Ishikawa (cell line): ENCODE measurements around the gene TRPM3.
A peak's percentile ranks its signal among the peaks of the same experiment; 100 is the strongest.

Source experiments
- CEBPB ChIP-seq: IDR thresholded peaks from 2 replicates; pipeline ENCODE4 v1.6.1; 2012
- CREB1 ChIP-seq: IDR thresholded peaks from 2 replicates; pipeline ENCODE4 v1.6.1; 2012; ENCODE audit warnings: low read depth
- EGR1 ChIP-seq: IDR thresholded peaks from 2 replicates; pipeline ENCODE4 v1.6.1; 2012
- EP300 ChIP-seq: IDR thresholded peaks from 2 replicates; pipeline ENCODE4 v1.6.1; 2012; ENCODE audit warnings: borderline replicate concordance
- FOXM1 ChIP-seq: IDR thresholded peaks from 2 replicates; pipeline ENCODE4 v1.6.1; 2012; ENCODE audit warnings: low read depth, borderline replicate concordance
- NFIC ChIP-seq: IDR thresholded peaks from 2 replicates; pipeline ENCODE4 v1.6.1; 2012
- RAD21 ChIP-seq: IDR thresholded peaks from 2 replicates; pipeline ENCODE4 v1.6.1; 2012; ENCODE audit warnings: low read depth
- TAF1 ChIP-seq: IDR thresholded peaks from 2 replicates; pipeline ENCODE4 v1.6.1; 2012; ENCODE audit warnings: low read depth, mild to moderate bottlenecking
- TCF12 ChIP-seq: IDR thresholded peaks from 2 replicates; pipeline ENCODE4 v1.6.1; 2012; ENCODE audit warnings: low read depth
- TEAD4 ChIP-seq: IDR thresholded peaks from 2 replicates; pipeline ENCODE4 v1.6.1; 2012
- YY1 ChIP-seq: IDR thresholded peaks from 2 replicates; pipeline ENCODE4 v1.6.1; 2012; ENCODE audit warnings: low read depth
- ZBTB7A ChIP-seq: IDR thresholded peaks from 2 replicates; pipeline ENCODE4 v1.6.1; 2012; ENCODE audit warnings: low read depth
- TF ChIP-seq, protein P1 (sequence below): IDR thresholded peaks from 2 replicates; pipeline ENCODE4 v1.6.1; 2012
- TF ChIP-seq, protein P2 (sequence below): IDR thresholded peaks from 2 replicates; pipeline ENCODE4 v1.6.1; 2012; ENCODE audit warnings: low read depth, mild to moderate bottlenecking
- TF ChIP-seq, protein P3 (sequence below): IDR thresholded peaks from 2 replicates; pipeline ENCODE4 v1.6.1; 2012

The TRPM3 gene

DNA sequence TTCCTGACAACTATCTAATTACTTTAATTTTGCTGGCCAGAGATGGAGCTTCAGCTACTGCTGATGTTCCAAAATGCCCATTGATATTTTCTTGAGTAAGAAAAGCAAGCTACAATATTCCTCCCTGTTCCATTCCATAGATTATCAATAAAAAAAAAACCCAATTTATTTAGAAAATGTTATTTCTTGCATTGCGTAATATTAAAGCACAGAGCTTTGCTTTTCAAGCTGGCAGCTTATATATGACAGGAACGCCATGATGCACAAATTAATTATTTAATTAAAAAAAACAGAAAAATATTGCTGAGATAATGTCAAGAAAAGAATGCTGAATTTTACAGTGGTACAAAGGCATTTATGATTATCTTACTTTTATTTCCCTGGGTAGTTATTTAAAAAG, 47.9 kb downstream of the TRPM3 start:
- TF ChIP-seq CEBPB (0 out of 2 replicates have a peak, but pooled peaks have one; percentile 12), EP300 (no peak)

DNA sequence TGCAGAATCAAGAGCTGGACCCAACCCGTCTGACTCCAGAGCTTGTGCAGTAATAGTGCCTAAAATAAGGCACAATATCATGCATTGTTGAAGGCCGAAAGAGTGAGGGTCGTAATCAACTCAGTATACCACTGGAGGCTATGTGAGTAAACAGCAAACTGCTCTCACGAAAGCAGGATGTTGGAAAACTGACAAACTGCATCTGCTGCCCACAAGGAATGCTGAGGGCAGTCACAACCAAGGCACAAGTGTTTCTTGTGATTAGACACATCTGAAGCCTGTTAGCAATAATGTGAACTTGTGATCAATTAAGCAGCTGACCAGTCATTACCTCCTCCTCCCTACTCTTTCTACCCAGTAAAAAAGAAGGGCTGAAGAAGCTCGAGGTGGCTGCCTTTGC, 48.8 kb downstream of the TRPM3 start:
- TF ChIP-seq, protein P1, sequence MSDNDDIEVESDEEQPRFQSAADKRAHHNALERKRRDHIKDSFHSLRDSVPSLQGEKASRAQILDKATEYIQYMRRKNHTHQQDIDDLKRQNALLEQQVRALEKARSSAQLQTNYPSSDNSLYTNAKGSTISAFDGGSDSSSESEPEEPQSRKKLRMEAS = no peak
- TF ChIP-seq TAF1 = no peak
- TF ChIP-seq ZBTB7A = no peak
- TF ChIP-seq FOXM1 = no peak
- no peak for TF ChIP-seq RAD21
- TF ChIP-seq, protein P2, sequence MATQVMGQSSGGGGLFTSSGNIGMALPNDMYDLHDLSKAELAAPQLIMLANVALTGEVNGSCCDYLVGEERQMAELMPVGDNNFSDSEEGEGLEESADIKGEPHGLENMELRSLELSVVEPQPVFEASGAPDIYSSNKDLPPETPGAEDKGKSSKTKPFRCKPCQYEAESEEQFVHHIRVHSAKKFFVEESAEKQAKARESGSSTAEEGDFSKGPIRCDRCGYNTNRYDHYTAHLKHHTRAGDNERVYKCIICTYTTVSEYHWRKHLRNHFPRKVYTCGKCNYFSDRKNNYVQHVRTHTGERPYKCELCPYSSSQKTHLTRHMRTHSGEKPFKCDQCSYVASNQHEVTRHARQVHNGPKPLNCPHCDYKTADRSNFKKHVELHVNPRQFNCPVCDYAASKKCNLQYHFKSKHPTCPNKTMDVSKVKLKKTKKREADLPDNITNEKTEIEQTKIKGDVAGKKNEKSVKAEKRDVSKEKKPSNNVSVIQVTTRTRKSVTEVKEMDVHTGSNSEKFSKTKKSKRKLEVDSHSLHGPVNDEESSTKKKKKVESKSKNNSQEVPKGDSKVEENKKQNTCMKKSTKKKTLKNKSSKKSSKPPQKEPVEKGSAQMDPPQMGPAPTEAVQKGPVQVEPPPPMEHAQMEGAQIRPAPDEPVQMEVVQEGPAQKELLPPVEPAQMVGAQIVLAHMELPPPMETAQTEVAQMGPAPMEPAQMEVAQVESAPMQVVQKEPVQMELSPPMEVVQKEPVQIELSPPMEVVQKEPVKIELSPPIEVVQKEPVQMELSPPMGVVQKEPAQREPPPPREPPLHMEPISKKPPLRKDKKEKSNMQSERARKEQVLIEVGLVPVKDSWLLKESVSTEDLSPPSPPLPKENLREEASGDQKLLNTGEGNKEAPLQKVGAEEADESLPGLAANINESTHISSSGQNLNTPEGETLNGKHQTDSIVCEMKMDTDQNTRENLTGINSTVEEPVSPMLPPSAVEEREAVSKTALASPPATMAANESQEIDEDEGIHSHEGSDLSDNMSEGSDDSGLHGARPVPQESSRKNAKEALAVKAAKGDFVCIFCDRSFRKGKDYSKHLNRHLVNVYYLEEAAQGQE = no peak

DNA sequence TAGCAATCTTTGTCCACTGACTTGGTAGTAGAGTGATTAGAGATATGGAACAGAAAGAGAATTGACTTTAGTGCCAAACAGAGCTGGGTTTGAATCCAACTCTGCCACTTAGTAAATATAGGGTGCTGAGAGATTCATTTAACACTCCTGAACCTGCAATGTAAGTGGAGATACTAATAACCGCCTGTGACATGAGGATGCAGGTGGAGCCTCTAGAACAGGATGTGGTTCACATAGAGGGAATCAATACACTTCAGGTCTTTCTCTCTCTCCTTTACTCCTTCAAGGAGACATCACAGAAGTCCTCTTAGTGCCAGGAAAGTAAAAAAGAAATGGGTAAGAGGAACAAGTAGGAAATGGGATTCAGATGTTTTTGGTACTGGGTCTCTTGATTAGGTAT, 49.8 kb downstream of the TRPM3 start:
- no peak for TF ChIP-seq TAF1
- TF ChIP-seq FOXM1 = no peak
- no peak for TF ChIP-seq CEBPB
- TF ChIP-seq, protein P3, sequence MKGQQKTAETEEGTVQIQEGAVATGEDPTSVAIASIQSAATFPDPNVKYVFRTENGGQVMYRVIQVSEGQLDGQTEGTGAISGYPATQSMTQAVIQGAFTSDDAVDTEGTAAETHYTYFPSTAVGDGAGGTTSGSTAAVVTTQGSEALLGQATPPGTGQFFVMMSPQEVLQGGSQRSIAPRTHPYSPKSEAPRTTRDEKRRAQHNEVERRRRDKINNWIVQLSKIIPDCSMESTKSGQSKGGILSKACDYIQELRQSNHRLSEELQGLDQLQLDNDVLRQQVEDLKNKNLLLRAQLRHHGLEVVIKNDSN = no peak
- no peak for TF ChIP-seq YY1
- TF ChIP-seq, protein P2 = no peak
- no peak for TF ChIP-seq TCF12
- TF ChIP-seq RAD21 = no peak
- no peak for TF ChIP-seq CREB1
- TF ChIP-seq EGR1 = no peak
- TF ChIP-seq TEAD4 = no peak

DNA sequence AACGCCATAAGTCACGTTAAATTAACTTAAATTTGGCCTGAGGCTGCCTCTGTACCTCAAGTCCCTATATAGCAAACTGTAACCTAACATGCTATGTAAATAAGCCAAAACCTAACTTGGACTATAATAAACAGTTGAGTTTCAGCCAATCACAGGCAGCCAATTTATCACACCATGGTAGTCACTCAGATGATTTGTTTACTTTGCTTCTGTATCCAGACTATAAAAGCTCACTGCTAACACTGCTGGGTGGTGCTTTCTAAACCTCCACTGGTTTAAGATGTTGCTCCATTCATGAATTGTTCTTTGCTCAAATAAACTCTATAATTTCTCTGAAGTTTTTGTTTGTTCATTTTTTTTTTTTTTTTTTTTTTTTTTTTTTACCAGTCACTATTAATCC, 62.8 kb downstream of the TRPM3 start:
- TF ChIP-seq CREB1 (no peak), TCF12 (no peak), YY1 (no peak), ZBTB7A (no peak), RAD21 (no peak), TAF1 (no peak), EGR1 (no peak), CEBPB (no peak)
- TF ChIP-seq, protein P1 = no peak
- TF ChIP-seq, protein P2 = no peak
- TF ChIP-seq, protein P3 = no peak

DNA sequence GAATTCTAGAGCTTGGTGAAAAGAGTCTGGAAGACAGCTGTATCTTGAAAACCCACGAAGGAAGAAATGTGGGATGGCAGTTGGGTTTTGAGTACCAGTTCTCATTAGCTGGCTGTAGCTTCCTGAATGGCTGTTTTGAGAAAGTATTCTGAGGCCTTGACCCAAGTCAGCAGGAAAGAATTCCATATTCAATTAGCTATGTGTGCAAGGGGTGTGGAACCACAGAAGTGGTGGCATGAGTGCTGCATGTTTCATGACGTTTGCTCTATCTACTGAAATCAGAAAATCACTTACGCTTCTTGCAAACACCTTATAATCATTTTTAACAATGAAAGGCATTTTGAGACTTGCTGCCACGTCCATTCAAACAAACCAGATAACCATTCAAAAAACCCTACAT, 69.1 kb downstream of the TRPM3 start:
- TF ChIP-seq TCF12 (no peak), EGR1 (no peak), FOXM1 (no peak), CEBPB (no peak), ZBTB7A (no peak), NFIC (no peak), EP300 (no peak), YY1 (no peak), TEAD4 (no peak)
- TF ChIP-seq, protein P3 = no peak
- TF ChIP-seq, protein P1 = no peak
- TF ChIP-seq, protein P2 = no peak
